Activated CD4-positive, alpha-beta T cell treated with anti-CD3 and anti-CD28 coated beads for 48 hours (primary cell): ENCODE measurements around the gene SETD3.

ENCODE experiments used
- DNase-seq: peaks from one replicate; pipeline ENCODE4 v3.0.0-alpha.2; 2020

Gene SETD3

GRCh38 chr14:99387880-99388279, 92.8 kb downstream of the SETD3 start:
- DNase-seq = no peak

- no peak for DNase-seq
These were observed 95.9 kb downstream of the SETD3 start for GRCh38 chr14:99384450-99385417.

- no peak for DNase-seq
These were observed 96.9 kb downstream of the SETD3 start for GRCh38 chr14:99383472-99384449.

- no peak for DNase-seq
These were observed 97.7 kb downstream of the SETD3 start for GRCh38 chr14:99382781-99383471.

- DNase-seq = no peak
These were observed 98.6 kb downstream of the SETD3 start for GRCh38 chr14:99382071-99382470.

GRCh38 chr14:99381688-99382060, 99.0 kb downstream of the SETD3 start:
- DNase-seq = no peak

GRCh38 chr14:99380991-99381687, 99.5 kb downstream of the SETD3 start:
- DNase-seq = no peak

GRCh38 chr14:99380402-99380801, 100.3 kb downstream of the SETD3 start:
- DNase-seq = no peak

- no peak for DNase-seq
These were observed 101.9 kb downstream of the SETD3 start for GRCh38 chr14:99378782-99379214.

GRCh38 chr14:99377951-99378350, 102.7 kb downstream of the SETD3 start:
- DNase-seq = no peak

GRCh38 chr14:99374964-99375363, 105.7 kb downstream of the SETD3 start:
- no peak for DNase-seq

GRCh38 chr14:99363616-99364290, 116.9 kb downstream of the SETD3 start:
- no peak for DNase-seq

- DNase-seq = no peak
These were observed 117.6 kb downstream of the SETD3 start for GRCh38 chr14:99363051-99363450.

- DNase-seq = no peak
These were observed 119.0 kb downstream of the SETD3 start for GRCh38 chr14:99361596-99362215.

- peak; percentile 23 for DNase-seq
These were observed 119.7 kb downstream of the SETD3 start for GRCh38 chr14:99360774-99361595.

- DNase-seq = no peak
These were observed 120.8 kb downstream of the SETD3 start for GRCh38 chr14:99359906-99360305.

GRCh38 chr14:99357916-99358390, 122.7 kb downstream of the SETD3 start:
- DNase-seq = no peak

- no peak for DNase-seq
These were observed 123.3 kb downstream of the SETD3 start for GRCh38 chr14:99357151-99357915.

GRCh38 chr14:99356031-99356608, 124.5 kb downstream of the SETD3 start:
- DNase-seq = no peak
